Fibroblast of pulmonary artery (primary cell): Measurements from ENCODE around the gene C5orf15.

Experiments
- DNase-seq: peaks from one replicate; pipeline ENCODE4 v3.0.0-alpha.2; 2010; ENCODE audit warnings: low read depth
- H3K4me3 ChIP-seq: replicated peaks from 2 replicates; pipeline ENCODE4 v1.5.1; 2011; ENCODE audit warnings: low read depth, mild to moderate bottlenecking, control low read depth, low read length, moderate library complexity
- CTCF ChIP-seq: IDR thresholded peaks from 2 replicates; pipeline ENCODE4 v1.5.1; 2011; ENCODE audit warnings: mild to moderate bottlenecking, control low read depth, low read length, inconsistent platforms; ENCODE audit errors: missing control alignments

The C5orf15 gene

GRCh38 chr5:133914434-133914833, 54.0 kb downstream of the C5orf15 start:
- no peak for DNase-seq
- TF ChIP-seq CTCF: no peak
- no peak overlapping the region for H3K4me3 ChIP-seq

GRCh38 chr5:133913413-133914155, 54.8 kb downstream of the C5orf15 start:
- no peak for TF ChIP-seq CTCF
- DNase-seq: no peak

GRCh38 chr5:133912951-133913350, 55.5 kb downstream of the C5orf15 start:
- no peak overlapping the region for H3K4me3 ChIP-seq
- no peak for TF ChIP-seq CTCF
- no peak for DNase-seq

More at GRCh38 chr5:133913413-133914155, 54.8 kb downstream of the C5orf15 start:
- H3K4me3 ChIP-seq: no peak overlapping the region

- no peak overlapping the region for H3K4me3 ChIP-seq
- no peak for DNase-seq
- no peak for TF ChIP-seq CTCF
Observed at GRCh38 chr5:133910571-133910970, 57.9 kb downstream of the C5orf15 start.

GRCh38 chr5:133909603-133910002, 58.8 kb downstream of the C5orf15 start:
- no peak for TF ChIP-seq CTCF
- no peak overlapping the region for H3K4me3 ChIP-seq
- DNase-seq: no peak

- H3K4me3 ChIP-seq: no peak overlapping the region
- no peak for DNase-seq
- no peak for TF ChIP-seq CTCF
Observed at GRCh38 chr5:133907075-133907474, 61.4 kb downstream of the C5orf15 start.

- no peak for TF ChIP-seq CTCF
- no peak overlapping the region for H3K4me3 ChIP-seq
- DNase-seq: no peak
Observed at GRCh38 chr5:133906303-133906702, 62.1 kb downstream of the C5orf15 start.
